IPS-20b (cell line): ENCODE results near the gene MFSD1.

Experiments
- H3K27ac ChIP-seq: one replicate; pipeline ENCODE4 v1.5.1; 2013; ENCODE audit warnings: low read length
- H3K27me3 ChIP-seq: 2 replicates; pipeline ENCODE4 v1.6.1; 2013; ENCODE audit warnings: mild to moderate bottlenecking, low read length, inconsistent platforms; ENCODE audit not compliant: insufficient read depth
- H3K36me3 ChIP-seq: 2 replicates; pipeline ENCODE4 v1.6.1; 2013; ENCODE audit warnings: low read depth, mild to moderate bottlenecking, inconsistent platforms, low read length, moderate library complexity; ENCODE audit not compliant: insufficient read depth
- H3K4me1 ChIP-seq: 2 replicates; pipeline ENCODE4 v1.6.1; 2013; ENCODE audit warnings: mild to moderate bottlenecking, control low read depth, inconsistent platforms, low read length, moderate library complexity; ENCODE audit not compliant: insufficient read depth
- H3K4me3 ChIP-seq: 2 replicates; pipeline ENCODE4 v1.5.1; 2013; ENCODE audit warnings: mild to moderate bottlenecking, low read length, inconsistent platforms
- H3K9ac ChIP-seq: 2 replicates; pipeline ENCODE4 v1.6.1; 2013; ENCODE audit warnings: low read depth, mild to moderate bottlenecking, inconsistent platforms, low read length, moderate library complexity
- H3K9me3 ChIP-seq: 2 replicates; pipeline ENCODE4 v1.6.1; 2013; ENCODE audit warnings: mild to moderate bottlenecking, low read depth, low read length, inconsistent platforms; ENCODE audit not compliant: insufficient read depth

The MFSD1 gene, protein sequence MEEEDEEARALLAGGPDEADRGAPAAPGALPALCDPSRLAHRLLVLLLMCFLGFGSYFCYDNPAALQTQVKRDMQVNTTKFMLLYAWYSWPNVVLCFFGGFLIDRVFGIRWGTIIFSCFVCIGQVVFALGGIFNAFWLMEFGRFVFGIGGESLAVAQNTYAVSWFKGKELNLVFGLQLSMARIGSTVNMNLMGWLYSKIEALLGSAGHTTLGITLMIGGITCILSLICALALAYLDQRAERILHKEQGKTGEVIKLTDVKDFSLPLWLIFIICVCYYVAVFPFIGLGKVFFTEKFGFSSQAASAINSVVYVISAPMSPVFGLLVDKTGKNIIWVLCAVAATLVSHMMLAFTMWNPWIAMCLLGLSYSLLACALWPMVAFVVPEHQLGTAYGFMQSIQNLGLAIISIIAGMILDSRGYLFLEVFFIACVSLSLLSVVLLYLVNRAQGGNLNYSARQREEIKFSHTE

DNA sequence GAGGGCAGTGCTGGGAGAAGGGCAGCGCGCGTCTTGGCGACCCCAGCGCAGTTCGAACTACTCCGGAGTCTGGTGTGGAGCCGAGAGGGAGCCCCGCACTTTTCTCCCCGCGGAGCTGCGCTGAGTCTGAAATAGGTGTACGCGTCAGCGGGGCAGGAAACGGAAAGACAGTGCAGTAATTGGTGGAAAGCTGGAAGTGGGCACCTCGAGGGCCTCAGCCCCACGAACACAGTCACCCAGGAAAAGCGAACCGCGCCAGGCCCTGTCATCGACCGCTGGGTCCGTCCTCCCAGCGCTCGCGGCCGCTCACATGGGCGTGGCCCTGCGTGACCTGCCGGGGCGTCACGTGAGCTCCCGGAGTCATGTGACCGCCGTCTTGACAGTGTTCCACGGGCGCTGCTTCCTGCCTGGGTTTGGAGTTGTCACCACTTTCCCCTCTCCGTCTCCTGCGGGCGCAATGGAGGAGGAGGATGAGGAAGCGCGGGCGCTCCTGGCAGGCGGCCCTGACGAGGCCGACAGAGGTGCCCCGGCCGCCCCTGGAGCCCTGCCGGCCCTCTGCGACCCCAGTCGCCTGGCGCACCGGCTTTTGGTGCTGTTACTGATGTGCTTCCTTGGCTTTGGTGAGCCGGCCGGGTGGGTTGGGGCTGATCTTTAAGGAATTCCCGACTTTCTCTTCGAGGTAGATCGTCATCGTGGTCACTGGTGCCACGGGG is at the start of gene MFSD1:
MFSD1 (plus strand) TSS at position 359 of the 713 bp plus-strand sequence; CDS start at position 458, 99 bp downstream.
- H3K27ac ChIP-seq = no peak within 1 kb of the TSS
- no peaks in the 10 kb centered on the region for H3K9me3 ChIP-seq
- no peaks in the 10 kb centered on the region for H3K36me3 ChIP-seq
- no peaks in the 10 kb centered on the region for H3K4me1 ChIP-seq
- peak within 1 kb of the TSS; percentile 61; the same call in 1 of the 2 replicates for H3K9ac ChIP-seq
- H3K4me3 ChIP-seq = peak within 1 kb of the TSS; percentile 80
- peaks cover 46% of the 10 kb centered on the region for H3K27me3 ChIP-seq

DNA sequence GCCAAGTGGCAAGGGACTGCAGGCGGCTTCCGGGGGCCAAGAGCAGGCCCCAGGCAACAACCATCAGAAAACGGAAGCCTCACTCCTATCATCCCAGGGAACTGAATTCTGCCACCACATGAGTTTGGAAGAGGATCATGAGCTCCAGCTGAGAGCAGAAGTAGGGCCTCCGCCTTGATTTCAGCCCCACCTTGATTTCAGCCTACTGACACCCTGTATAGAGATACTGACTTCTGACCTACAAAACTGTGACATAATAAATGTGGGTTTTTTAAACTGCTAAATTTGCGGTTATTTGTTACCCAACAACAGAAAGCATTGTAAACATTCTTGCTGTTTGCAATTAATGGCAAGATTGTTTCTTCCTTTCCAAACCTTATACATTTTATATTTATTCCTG is 48.0 kb upstream of the MFSD1 start:
- H3K4me3 ChIP-seq = no peak overlapping the region
- H3K9me3 ChIP-seq = no peaks in the 10 kb centered on the region
- no peaks in the 10 kb centered on the region for H3K4me1 ChIP-seq
- no peaks in the 10 kb centered on the region for H3K27me3 ChIP-seq
- no peaks in the 10 kb centered on the region for H3K36me3 ChIP-seq
- H3K27ac ChIP-seq = no peak overlapping the region
- no peak overlapping the region for H3K9ac ChIP-seq

- Histone ChIP-seq H3K9ac (no peak overlapping the region), H3K27me3 (no peaks in the 10 kb centered on the region), H3K36me3 (no peaks in the 10 kb centered on the region), H3K27ac (no peak overlapping the region), H3K9me3 (no peaks in the 10 kb centered on the region), H3K4me3 (no peak overlapping the region), H3K4me1 (no peaks in the 10 kb centered on the region)
Observed at GRCh38 chr3:158755421-158755820, 46.4 kb upstream of the MFSD1 start.

DNA sequence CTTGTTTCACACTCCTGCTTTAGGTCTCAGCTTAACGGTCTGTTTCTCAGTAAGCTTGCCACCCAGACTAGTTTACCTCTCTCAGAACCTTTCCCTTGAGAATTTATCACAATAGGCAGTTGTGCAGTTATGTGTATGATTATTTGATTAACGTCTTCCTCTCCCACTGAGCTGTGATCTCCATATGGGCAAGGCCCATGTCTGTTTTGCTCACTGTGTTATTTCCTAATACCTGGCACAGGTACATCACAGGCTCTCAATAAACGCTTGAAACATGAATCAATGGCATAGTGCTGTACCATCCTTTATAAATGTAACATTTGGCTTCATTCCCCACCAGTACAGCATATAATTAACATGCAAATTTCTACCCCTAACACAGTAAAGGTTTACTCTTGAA is 40.5 kb upstream of the MFSD1 start:
- no peak overlapping the region for H3K27ac ChIP-seq
- no peaks in the 10 kb centered on the region for H3K27me3 ChIP-seq
- no peak overlapping the region for H3K9ac ChIP-seq
- no peak overlapping the region for H3K4me3 ChIP-seq
- H3K9me3 ChIP-seq = no peaks in the 10 kb centered on the region
- no peaks in the 10 kb centered on the region for H3K36me3 ChIP-seq
- no peaks in the 10 kb centered on the region for H3K4me1 ChIP-seq

- no peak overlapping the region for H3K9ac ChIP-seq
- no peak overlapping the region for H3K27ac ChIP-seq
- H3K4me3 ChIP-seq = no peak overlapping the region
Observed at GRCh38 chr3:158762701-158763100, 39.2 kb upstream of the MFSD1 start.

GRCh38 chr3:158763421-158763820 is 38.4 kb upstream of the MFSD1 start:
- peaks cover 4% of the 10 kb centered on the region; the same call in 1 of the 2 replicates for H3K4me1 ChIP-seq
- H3K4me3 ChIP-seq = no peak overlapping the region
- no peaks in the 10 kb centered on the region for H3K27me3 ChIP-seq
- no peak overlapping the region for H3K9ac ChIP-seq
- no peaks in the 10 kb centered on the region for H3K36me3 ChIP-seq
- no peak overlapping the region for H3K27ac ChIP-seq
- no peaks in the 10 kb centered on the region for H3K9me3 ChIP-seq

More at GRCh38 chr3:158762701-158763100, 39.2 kb upstream of the MFSD1 start:
- H3K27me3 ChIP-seq = no peaks in the 10 kb centered on the region
- no peaks in the 10 kb centered on the region for H3K4me1 ChIP-seq
- no peaks in the 10 kb centered on the region for H3K9me3 ChIP-seq
- H3K36me3 ChIP-seq = no peaks in the 10 kb centered on the region

DNA sequence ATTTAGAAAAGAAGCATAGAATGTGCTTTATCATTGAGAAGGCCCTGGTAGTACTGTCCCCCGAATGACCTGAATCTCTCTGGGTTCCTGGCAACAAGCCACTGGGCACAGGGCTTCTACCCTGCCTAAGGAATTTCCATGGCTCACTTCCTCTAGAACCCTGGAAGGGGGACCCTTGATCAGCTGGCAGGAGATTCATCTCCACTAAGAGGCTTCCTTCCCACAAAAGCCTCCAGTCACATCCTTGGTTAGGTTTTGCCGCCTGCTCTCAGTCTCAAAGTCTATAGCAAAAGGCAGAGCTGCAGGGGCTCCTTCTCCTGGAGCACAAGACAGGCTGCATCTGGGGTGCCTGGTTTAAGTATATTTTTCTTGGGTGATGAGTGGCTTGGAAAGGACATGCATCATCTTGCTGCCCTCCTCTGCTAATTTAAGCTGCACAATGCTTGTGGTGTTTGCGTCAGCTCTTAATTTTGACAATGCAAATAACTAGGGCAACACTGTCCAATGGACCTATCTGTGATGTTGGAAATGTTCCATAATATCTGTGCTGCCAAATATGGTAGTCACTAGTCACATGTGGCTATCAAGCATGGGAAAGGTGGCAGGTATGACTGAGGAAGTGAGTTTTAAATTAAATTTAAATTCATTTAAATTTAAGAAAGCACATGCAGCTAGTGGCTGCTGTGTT is 36.2 kb upstream of the MFSD1 start:
- H3K4me1 ChIP-seq = peaks cover 7% of the 10 kb centered on the region; the same call in 1 of the 2 replicates
- no peaks in the 10 kb centered on the region for H3K9me3 ChIP-seq
- no peak overlapping the region for H3K27ac ChIP-seq
- H3K4me3 ChIP-seq = no peak overlapping the region
- no peaks in the 10 kb centered on the region for H3K36me3 ChIP-seq
- H3K27me3 ChIP-seq = no peaks in the 10 kb centered on the region
- no peak overlapping the region for H3K9ac ChIP-seq

- Histone ChIP-seq H3K4me3 (no peak overlapping the region), H3K36me3 (no peaks in the 10 kb centered on the region), H3K4me1 (peaks cover 7% of the 10 kb centered on the region; the same call in 1 of the 2 replicates)
Observed at GRCh38 chr3:158766364-158766763, 35.5 kb upstream of the MFSD1 start.

GRCh38 chr3:158768361-158768787 is 33.5 kb upstream of the MFSD1 start:
- H3K9ac ChIP-seq = no peak overlapping the region
- H3K4me1 ChIP-seq = peaks cover 7% of the 10 kb centered on the region; the same call in 1 of the 2 replicates
- no peaks in the 10 kb centered on the region for H3K36me3 ChIP-seq
- H3K4me3 ChIP-seq = no peak overlapping the region
- H3K9me3 ChIP-seq = no peaks in the 10 kb centered on the region
- no peaks in the 10 kb centered on the region for H3K27me3 ChIP-seq
- no peak overlapping the region for H3K27ac ChIP-seq

More at GRCh38 chr3:158766364-158766763, 35.5 kb upstream of the MFSD1 start:
- no peaks in the 10 kb centered on the region for H3K27me3 ChIP-seq
- no peaks in the 10 kb centered on the region for H3K9me3 ChIP-seq
- no peak overlapping the region for H3K27ac ChIP-seq
- H3K9ac ChIP-seq = no peak overlapping the region

GRCh38 chr3:158768881-158769543 is 32.8 kb upstream of the MFSD1 start:
- Histone ChIP-seq H3K27ac (no peak overlapping the region), H3K36me3 (no peaks in the 10 kb centered on the region), H3K9ac (no peak overlapping the region), H3K9me3 (no peaks in the 10 kb centered on the region), H3K4me1 (peaks cover 7% of the 10 kb centered on the region; the same call in 1 of the 2 replicates), H3K27me3 (no peaks in the 10 kb centered on the region), H3K4me3 (no peak overlapping the region)

GRCh38 chr3:158769549-158769948 is 32.3 kb upstream of the MFSD1 start:
- H3K9ac ChIP-seq = no peak overlapping the region
- no peaks in the 10 kb centered on the region for H3K27me3 ChIP-seq
- H3K4me3 ChIP-seq = no peak overlapping the region
- H3K27ac ChIP-seq = no peak overlapping the region
- no peaks in the 10 kb centered on the region for H3K9me3 ChIP-seq
- peaks cover 7% of the 10 kb centered on the region; the same call in 1 of the 2 replicates for H3K4me1 ChIP-seq
- no peaks in the 10 kb centered on the region for H3K36me3 ChIP-seq
